Calu3 (cell line): ENCODE results near the gene TBC1D17. TPM values are rescaled to one million over a fixed set of nuclear protein-coding genes. Genes with fewer than 3 reads are reported as not detected.

Experiments used
- BruUV-seq: library from RNA; stranded (reverse); fragments of 400-500 nt; replicated peaks from 2 replicates; lab custom pipeline; 2021; lab: Mats Ljungman, UMichigan
- CTCF ChIA-PET: fragments of 300-600 bp; sonication (Branson Sonifier 250); formaldehyde crosslinking; loops from one replicate; lab custom pipeline; 2022; ENCODE audit warnings: antibody characterized with exemption; lab: Charles Lee
- DNase-seq: peaks from one replicate; pipeline ENCODE4 v3.0.0; 2022
- H3K27ac Mint-ChIP-seq: one replicate; pipeline ENCODE4 v1.8.0; 2022; ENCODE audit warnings: mixed read lengths; ENCODE audit not compliant: unreplicated experiment
- H3K27me3 Mint-ChIP-seq: one replicate; pipeline ENCODE4 v1.8.0; 2022; ENCODE audit warnings: mixed read lengths; ENCODE audit not compliant: unreplicated experiment
- H3K36me3 Mint-ChIP-seq: one replicate; pipeline ENCODE4 v1.8.0; 2022; ENCODE audit warnings: mild to moderate bottlenecking, moderate library complexity, mixed read lengths; ENCODE audit not compliant: insufficient read depth, unreplicated experiment
- H3K4me1 Mint-ChIP-seq: one replicate; pipeline ENCODE4 v1.8.0; 2022; ENCODE audit warnings: mild to moderate bottlenecking, low read depth, mixed read lengths; ENCODE audit not compliant: unreplicated experiment
- H3K4me3 Mint-ChIP-seq: one replicate; pipeline ENCODE4 v1.8.0; 2022; ENCODE audit warnings: mild to moderate bottlenecking, low read depth, moderate library complexity, mixed read lengths; ENCODE audit not compliant: unreplicated experiment
- H3K9me3 Mint-ChIP-seq: one replicate; pipeline ENCODE4 v1.8.0; 2022; ENCODE audit warnings: low read depth, mixed read lengths; ENCODE audit not compliant: unreplicated experiment
- intact Hi-C: fragments of 100-400 bp; cut with micrococcal nuclease; formaldehyde crosslinking; loops from one replicate; pipeline ENCODE4 v1.10.0; 2022; ENCODE audit not compliant: unreplicated experiment
- microRNA-seq: library from miRNA; unstranded; fragments of <30 nt; microRNA quantifications from one replicate; pipeline ENCODE4 v1.2.0, GENCODE V29; 2022
- total RNA-seq: library from RNA; stranded (reverse); gene quantifications from 2 replicates; pipeline ENCODE4 v1.2.3, GENCODE V29; 2022
- TF ChIP-seq, protein P1 (sequence below): fragments of 200-600 bp; IDR thresholded peaks from one replicate; pipeline ENCODE4 v1.8.0; 2022; ENCODE audit warnings: antibody characterized with exemption; ENCODE audit not compliant: unreplicated experiment

Gene TBC1D17
- total RNA-seq, 1 experiment from 2014 or later: 56.9 TPM

DNA sequence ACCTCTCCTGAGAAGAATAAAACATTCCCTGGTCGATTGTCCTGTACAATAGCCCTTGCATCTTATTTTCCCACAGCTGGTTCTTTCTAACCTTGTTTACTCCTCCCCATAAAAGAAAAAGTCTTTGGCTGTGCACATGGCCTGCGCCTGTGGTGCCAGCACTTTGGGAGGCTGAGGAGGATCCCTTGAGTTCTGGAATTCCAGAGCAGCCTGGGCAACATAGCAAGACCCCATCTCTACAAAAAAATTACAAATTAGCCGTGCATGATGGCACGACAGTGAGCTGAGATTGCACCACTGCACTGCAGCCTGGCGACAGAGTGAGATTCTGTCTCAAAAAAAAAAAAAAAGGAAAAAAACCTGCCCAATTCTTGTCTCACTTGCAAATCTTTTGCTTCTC is 59.0 kb downstream of the TBC1D17 start:
- intact Hi-C loops: no loop called here
- BruUV-seq: no TSS peak
- H3K9me3 Mint-ChIP-seq: peaks cover 2% of the 10 kb centered on the region
- H3K27me3 Mint-ChIP-seq: peaks cover 24% of the 10 kb centered on the region
- H3K4me1 Mint-ChIP-seq: peaks cover 20% of the 10 kb centered on the region
- H3K4me3 Mint-ChIP-seq: no peak overlapping the region
- TF ChIP-seq, protein P1, sequence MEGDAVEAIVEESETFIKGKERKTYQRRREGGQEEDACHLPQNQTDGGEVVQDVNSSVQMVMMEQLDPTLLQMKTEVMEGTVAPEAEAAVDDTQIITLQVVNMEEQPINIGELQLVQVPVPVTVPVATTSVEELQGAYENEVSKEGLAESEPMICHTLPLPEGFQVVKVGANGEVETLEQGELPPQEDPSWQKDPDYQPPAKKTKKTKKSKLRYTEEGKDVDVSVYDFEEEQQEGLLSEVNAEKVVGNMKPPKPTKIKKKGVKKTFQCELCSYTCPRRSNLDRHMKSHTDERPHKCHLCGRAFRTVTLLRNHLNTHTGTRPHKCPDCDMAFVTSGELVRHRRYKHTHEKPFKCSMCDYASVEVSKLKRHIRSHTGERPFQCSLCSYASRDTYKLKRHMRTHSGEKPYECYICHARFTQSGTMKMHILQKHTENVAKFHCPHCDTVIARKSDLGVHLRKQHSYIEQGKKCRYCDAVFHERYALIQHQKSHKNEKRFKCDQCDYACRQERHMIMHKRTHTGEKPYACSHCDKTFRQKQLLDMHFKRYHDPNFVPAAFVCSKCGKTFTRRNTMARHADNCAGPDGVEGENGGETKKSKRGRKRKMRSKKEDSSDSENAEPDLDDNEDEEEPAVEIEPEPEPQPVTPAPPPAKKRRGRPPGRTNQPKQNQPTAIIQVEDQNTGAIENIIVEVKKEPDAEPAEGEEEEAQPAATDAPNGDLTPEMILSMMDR: no peak
- H3K27ac Mint-ChIP-seq: no peak overlapping the region
- peaks cover 11% of the 10 kb centered on the region for H3K36me3 Mint-ChIP-seq
- CTCF ChIA-PET: no interaction called here
- no peak for DNase-seq

DNA sequence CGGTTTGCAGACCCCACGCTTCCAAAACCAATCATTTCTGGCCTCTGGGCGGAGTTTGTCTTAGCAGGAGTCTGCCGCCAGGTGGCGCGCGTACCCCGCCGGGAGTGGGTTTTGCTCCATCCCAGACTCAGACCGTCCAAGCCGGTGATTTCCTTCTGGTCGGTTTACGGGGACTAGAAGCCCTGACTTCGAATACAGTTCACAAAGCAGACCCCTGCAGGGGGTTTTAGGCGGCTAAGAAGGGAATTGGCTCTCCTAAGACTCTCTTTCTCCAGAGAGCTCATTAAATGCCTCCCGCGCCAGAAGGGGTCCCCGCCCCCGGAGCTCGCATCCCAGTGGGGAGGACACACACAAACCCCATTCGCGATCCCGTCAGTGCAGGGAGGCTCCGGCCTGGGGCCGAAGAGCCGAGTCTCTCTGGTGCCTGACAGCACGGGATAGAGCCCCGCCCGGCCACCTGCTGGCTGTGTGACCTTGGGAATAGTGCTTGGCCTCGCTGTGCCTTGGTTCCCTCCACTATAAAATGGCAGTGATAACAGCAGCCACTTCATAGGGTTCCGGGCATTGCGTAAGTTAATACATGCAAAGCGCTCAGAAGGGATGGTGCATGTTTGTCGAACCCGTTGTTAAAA is 60.4 kb downstream of the TBC1D17 start:
- H3K4me3 Mint-ChIP-seq: peak overlapping the region; percentile 36
- peaks cover 5% of the 10 kb centered on the region for H3K36me3 Mint-ChIP-seq
- peaks cover 21% of the 10 kb centered on the region for H3K4me1 Mint-ChIP-seq
- intact Hi-C loops: loop anchor here (1.0 kb wide), 1 partner anchor 45 kb away; no protein-coding TSS in a partner anchor
- TF ChIP-seq, protein P1: peak; percentile 99
- peaks cover 36% of the 10 kb centered on the region for H3K27me3 Mint-ChIP-seq
- BruUV-seq: no TSS peak
- H3K9me3 Mint-ChIP-seq: peaks cover 2% of the 10 kb centered on the region
- CTCF ChIA-PET: interaction anchor here (0.5 kb wide), 1 partner anchor 216 kb away, joined by 3 read pairs; no protein-coding TSS in a partner anchor
- DNase-seq: peak; percentile 91
- no peak overlapping the region for H3K27ac Mint-ChIP-seq

Small RNAs within 50 kb of the gene (microRNA-seq; reads per million reads assigned to microRNA genes)
- 6.0 reads per million, percentile 20 among the genes with 10 or more reads in this experiment for gene MIR4749
- not detected for gene MIR4750
- gene MIR6800: 2.5 reads per million

Other genes with a start within 250 kb of the TBC1D17 start
- 70.4 and 82.2 TPM in 2 replicates for gene RRAS, start 237.6 kb upstream of the TBC1D17 start, total RNA-seq
- gene SCAF1, start 235.5 kb upstream of the TBC1D17 start, total RNA-seq: 129 and 137 TPM in 2 replicates
- 189 and 191 TPM in 2 replicates for gene IRF3, start 211.8 kb upstream of the TBC1D17 start, total RNA-seq
- 66.5 and 70.8 TPM in 2 replicates for gene BCL2L12, start 211.8 kb upstream of the TBC1D17 start, total RNA-seq
- gene PRMT1, start 200.4 kb upstream of the TBC1D17 start, total RNA-seq: 350 and 369 TPM in 2 replicates
- gene ADM5, start 188.1 kb upstream of the TBC1D17 start, total RNA-seq: 17.0 and 18.5 TPM in 2 replicates
- 0.57 and 1.4 TPM in 2 replicates for gene CPT1C, start 186.6 kb upstream of the TBC1D17 start, total RNA-seq
- gene TSKS, start 114.4 kb upstream of the TBC1D17 start, total RNA-seq: not detected in 2 replicates
- 80.1 and 89.0 TPM in 2 replicates for gene AP2A1, start 110.7 kb upstream of the TBC1D17 start, total RNA-seq
- gene FUZ, start 64.4 kb upstream of the TBC1D17 start, total RNA-seq: 12.2 and 17.0 TPM in 2 replicates
- gene MED25, start 59.4 kb upstream of the TBC1D17 start, total RNA-seq: 89.7 and 95.8 TPM in 2 replicates
- 231 and 256 TPM in 2 replicates for gene PTOV1, start 26.5 kb upstream of the TBC1D17 start, total RNA-seq
- 185 and 189 TPM in 2 replicates for gene PNKP, start 10.1 kb upstream of the TBC1D17 start, total RNA-seq
- 58.9 and 65.2 TPM in 2 replicates for gene AKT1S1, start 347 bp upstream of the TBC1D17 start, total RNA-seq
- 8.2 and 10.7 TPM in 2 replicates for gene IL4I1, start 19.2 kb downstream of the TBC1D17 start, total RNA-seq
- gene ATF5, start 51.5 kb downstream of the TBC1D17 start, total RNA-seq: 30.7 and 40.6 TPM in 2 replicates
- 116 and 124 TPM in 2 replicates for gene NUP62, start 51.8 kb downstream of the TBC1D17 start, total RNA-seq
- gene SIGLEC11, start 83.5 kb downstream of the TBC1D17 start, total RNA-seq: not detected in 2 replicates
- gene VRK3, start 147.7 kb downstream of the TBC1D17 start, total RNA-seq: 68.4 and 74.5 TPM in 2 replicates
- gene ZNF473, start 148.3 kb downstream of the TBC1D17 start, total RNA-seq: 27.2 and 28.8 TPM in 2 replicates